HG03342 (cell line): ENCODE results near the gene ITPR3.
"Not testable (repeated sequence)": the region's sequence is repeated elsewhere in the genome, so short reads cannot be mapped to it uniquely, and the experiment has no call there.

Experiments
- ATAC-seq: cut with Tn5 transposase; IDR thresholded peaks from one replicate; pipeline ENCODE4 v1.9.1; 2021; ENCODE audit warnings: mild to moderate bottlenecking, moderate library complexity; ENCODE audit not compliant: unreplicated experiment

ITPR3 gene

DNA sequence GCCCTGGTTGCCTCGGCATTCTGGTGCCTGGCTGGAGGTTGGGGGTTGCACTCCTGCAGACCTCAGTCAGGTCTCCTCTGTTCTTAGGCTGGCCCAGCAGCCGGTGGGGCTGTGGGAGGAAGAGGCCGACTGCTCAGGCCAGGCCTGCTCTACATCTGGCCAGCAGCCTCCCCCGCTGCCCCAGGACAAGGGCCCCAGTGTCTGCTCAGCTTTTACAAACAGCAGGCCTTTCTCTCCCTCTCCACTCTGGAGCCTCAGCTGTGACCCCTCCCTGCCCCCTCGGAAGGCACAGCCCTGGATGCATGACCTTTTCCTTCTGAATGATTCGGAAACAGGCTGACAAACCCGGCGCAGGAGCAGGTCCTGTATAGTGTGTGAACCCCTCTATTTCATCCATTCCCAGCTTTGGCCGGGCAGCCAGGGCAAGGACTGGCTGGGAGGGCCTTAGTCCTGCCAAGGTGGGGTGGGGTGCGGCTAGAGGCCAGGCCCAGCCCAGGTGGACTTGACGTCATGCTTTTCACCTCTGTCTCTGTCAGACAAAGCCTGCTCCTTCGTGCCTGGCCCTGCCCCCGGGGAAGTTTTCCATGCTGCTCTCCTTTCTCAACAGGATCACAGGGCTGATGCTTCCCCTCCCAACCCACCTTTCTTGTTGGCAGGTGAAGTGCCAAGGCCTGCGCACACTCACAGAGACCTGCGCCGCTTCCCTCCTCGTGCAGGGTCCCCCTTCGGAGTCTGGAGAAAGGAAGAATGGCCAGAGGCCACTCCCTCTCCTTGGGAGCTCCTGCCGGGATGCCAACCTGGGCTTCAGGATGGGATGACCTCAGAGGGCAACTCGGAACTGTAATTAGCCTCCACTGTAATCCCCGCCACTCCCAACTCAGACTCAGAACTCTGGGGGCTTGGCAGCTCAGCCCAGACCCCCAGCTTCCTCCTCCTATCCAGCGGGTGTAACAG is 10.1 kb upstream of the ITPR3 start:
- no peak for ATAC-seq

DNA sequence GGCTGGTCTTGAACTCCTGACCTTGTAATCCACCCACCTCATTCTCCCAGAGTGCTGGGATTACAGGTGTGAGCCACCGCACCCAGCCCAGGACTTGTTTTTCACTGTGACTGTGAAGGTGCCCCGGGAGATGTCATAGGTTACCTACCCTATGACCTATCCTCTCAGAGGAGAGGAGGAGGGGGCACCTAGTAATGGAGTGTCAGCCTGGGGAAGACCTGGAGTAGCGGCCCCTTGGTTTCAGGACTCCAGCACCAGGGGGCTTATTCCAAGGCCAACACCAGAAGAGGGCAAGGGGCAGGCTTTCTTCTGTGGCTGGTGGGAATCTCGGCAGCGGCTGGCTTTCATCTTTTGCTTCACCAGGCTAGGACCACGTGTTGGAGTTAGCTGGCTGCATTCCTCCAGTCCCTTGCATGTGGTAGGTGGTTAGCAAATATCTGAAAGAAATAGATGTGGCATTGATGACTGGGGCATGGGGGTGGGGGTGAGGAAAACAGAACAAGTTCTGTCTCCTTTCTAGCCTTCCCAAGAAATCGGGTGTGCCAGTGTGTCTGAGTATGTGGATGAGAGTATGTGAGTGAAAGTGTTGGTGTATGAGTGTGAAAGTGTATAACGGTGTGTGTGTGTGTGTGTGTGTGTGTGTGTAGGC is 7.9 kb upstream of the ITPR3 start:
- ATAC-seq: no peak

DNA sequence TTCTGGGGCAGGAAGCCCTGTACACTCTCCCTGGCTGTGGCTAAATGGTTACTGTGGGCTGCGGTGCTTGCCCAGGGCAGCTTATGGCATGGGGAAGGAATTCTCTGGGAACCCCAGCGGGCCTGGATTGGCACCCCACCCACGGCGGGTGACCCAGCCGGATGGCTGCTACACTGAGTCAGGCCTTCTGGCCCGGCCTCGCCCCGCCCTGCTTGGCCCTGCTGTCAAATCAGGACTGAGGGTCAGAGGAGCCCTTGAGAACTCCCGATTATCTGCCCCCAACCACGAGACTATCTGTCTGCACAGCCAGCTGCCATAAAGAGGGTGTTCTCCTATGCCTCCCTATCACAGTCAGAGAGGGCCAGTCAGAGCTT is 7.3 kb upstream of the ITPR3 start:
- no peak for ATAC-seq

DNA sequence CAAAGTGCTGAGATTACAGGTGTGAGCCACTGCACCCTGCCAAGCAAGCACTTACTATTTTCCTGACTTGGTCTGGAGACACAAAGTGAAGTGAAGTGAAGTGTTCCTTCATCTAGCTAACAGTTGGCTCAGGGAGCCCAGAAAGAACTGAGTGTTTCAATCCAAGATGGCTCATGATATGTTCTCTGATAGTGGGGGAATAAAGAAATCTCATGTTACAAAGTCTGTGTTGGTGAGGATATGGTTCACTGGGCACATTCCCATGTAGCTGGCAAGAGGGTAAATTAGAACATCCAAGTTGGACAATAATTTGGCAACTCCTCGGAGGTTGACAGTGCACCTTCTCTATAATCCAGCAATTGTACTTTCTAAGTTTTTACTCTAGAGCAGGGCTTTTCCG is 5.0 kb upstream of the ITPR3 start:
- ATAC-seq: no peak

DNA sequence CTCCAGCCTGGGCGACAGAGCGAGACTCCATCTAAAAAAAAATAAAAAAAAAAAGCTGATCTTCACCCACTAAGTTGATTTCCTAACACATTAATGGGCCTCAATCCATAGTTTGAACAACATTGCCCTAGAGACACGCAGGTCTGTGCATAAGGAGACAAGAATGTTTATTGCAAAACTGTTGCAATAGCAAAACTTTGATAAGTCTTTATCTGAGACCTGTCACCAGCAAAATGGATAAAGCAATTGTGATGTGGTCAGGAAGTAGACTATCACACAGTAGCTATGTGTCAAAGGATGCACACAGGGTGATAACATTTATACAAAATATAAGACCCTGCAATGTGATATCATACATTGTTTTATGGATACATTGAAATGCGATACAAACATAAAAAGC is 4.2 kb upstream of the ITPR3 start:
- no peak for ATAC-seq

DNA sequence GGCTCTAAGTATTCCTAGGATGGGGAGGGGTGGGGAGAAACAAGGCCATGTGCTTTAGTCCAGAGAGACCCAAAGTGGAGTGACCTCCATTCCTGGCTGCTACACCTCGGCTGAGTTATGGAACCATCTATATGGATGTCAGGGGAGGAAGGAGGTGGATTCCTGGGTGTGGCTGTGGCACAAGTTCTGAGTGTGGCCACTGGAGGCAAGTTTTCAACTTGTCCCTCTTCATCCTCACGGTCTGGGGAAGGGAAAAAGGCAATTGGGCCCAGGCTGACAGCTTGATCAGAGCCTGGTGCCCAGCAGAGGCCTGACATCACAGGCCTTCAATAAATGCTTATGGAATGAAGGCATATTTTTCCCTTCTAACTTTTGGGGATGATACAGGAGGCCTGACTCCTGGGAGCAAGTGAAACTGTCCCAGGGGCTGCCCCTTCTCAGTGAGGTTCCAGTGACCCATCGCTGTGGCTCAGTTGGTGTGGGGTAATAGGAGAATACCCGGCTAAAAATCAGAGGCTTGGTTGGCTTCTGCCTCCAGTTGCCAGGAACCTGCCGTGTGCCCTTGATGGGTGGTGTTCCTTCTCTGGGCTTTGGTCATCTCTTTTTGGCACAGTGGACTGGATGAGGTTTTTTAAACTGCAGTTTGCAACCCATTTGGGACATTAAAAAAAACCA is 1.8 kb upstream of the ITPR3 start:
- no peak for ATAC-seq

DNA sequence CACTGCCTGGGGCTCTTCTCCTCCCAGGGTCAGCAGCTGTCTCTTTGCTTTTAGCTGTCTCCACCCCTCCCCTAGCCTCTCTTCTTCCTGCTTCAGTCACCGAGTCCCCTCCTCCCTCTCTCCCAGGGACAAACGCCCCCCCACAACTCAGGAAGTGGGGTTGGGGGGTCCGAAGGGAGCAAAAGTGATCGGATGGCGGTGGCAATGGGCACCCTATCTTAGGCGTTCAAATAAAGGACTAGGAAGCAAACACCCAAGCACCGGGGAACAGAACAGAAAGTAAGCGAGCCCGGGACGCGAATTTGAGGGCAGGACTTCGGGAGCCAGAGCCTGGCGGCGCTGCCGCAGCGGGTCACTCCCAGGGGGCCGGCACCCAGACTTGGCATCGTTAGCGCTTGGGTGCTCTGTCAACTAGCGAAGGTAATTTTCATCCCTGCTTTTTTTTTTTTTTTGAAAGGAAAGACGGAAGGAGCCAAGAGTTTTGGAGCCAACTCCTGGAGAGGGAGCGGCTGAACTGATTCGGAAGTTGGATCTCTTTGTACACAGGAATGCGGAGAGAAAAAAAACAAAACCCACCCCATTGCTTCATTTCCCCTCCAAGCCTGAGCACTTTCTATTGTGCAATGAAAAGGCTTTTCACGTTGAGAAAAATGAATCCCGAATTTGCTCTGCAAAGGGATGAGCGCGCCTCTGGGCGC is 815 bp upstream of the ITPR3 start:
- no peak for ATAC-seq

DNA sequence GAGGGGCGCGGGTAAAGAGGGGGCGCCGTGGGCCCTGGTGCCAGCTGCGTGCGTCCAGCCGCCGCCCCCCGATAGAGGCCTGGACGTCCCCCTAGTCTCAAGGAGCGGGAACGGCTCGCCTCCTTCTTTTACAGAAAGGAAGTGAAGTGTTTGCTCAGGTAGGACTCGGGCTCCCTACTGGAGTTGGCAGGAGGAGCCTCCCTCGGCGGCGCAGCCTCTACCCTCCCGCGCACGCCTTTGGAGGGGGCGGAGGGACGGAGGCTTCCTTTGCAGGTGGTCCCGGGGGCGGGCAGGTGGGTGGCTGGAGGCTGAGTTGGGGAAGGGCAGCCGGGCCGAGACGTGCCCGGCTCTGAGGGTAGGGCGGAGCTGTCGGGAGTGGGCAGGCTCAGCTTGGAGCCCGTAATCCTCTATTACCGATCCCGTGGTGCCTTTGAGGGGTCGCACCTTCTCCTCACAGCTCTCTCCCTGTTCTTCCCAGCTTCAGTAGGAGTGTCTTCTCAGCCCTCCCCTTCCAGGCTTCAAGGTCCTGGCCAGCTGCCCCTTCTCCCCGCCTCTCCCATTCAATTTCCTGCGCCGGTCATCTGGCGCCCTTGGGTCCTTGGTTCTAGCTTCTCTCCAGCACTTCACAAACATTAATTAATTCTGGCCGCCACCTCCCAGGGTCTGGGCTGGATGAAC is 728 bp downstream of the ITPR3 start:
- ATAC-seq: peak; percentile 28

DNA sequence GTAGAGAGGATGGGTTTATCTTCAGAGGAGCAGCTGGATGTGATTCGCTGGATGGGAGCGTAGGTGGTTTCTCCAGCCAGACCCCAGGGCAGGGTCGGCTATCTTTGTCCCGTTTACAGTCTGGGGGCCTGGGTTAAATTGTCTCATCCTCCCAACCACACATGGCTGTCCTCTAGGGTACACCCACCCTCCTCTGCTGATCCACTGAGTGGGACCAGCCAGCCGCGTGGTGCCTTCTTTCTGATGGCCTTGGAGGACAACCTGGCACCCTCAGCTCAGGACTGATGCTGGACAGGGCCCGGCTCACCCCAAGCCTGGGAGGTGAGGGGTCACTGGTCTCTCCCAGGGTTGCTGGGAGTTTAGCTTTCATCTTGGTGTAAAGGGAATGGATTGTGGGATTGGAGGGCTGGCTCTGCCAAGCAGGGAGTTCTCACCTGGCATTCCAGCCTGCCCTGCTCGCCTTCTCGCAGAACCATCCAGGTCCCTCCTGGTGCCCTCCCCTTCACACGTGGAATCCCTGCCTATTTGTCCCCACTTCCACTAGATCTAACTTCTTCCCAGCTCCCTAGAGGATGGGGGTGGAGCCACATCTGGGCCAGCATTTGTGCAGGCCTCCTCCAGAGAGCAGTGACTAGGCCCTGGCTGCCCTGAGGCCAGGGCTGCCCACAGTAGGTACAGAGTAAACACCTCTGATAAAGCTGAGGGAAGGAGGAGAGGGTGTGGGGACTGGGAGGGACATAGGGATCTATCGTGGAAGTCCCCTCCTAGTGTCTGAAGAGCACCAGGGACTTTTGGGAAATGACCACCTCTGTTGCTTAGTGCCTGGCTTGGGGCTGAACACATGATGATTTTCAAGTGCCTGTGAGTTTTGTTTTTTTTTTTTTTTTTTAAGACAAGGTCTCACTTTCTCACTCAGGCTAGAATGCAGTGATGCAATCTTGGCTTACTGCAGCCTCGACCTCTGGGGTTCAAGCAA is 1.6 kb downstream of the ITPR3 start:
- no peak for ATAC-seq

DNA sequence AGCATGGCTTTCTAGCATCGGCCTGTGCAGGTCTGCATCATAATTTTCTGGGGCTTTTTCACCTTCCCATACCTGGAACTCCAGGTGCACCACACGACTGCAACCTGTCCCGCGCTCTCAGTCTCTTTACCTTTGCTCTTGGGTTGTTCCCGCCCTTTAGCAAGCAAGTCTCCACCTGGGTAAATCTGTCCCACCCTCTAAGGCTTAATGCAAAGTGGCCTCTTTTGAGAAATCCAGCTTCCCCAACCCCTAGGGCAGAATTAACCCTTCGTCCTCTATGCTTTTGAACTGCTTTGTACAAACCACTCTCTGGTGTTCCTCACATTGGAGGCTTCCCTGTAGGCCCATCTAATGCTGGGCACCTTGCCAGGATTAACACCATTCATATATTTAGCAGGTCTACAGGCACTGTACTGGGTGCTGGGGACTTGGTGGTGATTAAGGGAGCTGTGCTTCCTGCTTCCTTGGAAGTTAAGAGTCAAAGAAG is 2.8 kb downstream of the ITPR3 start:
- no peak for ATAC-seq

DNA sequence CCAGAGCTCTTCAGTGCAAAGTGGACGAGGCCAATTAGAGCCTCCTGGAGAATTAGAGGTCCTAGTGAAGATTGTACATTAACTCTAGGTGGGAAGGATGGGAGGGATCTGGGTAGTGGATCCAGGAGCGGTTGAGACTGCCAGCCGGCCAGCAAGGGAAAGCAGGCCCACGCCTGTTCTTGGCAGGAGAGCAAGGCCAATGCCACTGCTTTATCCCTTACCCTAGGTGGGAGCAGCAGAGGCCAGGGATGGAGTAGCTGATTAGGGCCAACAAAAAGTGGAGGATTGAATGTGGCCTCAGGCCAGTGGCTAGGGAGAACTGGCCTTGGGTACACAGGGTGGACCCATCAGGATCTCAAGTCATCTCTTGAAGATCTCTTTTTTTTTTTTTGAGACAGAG is 3.7 kb downstream of the ITPR3 start:
- ATAC-seq: no peak

DNA sequence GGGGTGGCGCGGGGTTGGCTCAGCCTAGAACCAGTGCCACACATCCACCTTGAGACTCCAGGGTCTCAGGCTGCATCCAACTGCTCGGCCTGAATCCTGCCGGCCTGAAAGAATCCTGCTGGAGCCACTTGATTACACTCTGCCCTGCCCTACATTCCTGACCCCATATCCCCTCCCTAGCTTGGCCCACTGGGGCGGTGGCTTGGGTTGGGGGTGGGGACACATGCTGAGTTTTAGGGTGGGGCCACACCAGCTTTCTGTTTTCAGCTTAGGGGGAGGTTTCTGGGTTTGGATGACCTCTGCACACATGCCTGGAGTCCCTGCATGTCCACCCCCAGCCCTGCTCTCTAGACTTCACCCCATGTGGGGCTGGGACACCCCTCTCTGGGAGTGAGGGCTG is 6.8 kb downstream of the ITPR3 start:
- ATAC-seq: no peak

DNA sequence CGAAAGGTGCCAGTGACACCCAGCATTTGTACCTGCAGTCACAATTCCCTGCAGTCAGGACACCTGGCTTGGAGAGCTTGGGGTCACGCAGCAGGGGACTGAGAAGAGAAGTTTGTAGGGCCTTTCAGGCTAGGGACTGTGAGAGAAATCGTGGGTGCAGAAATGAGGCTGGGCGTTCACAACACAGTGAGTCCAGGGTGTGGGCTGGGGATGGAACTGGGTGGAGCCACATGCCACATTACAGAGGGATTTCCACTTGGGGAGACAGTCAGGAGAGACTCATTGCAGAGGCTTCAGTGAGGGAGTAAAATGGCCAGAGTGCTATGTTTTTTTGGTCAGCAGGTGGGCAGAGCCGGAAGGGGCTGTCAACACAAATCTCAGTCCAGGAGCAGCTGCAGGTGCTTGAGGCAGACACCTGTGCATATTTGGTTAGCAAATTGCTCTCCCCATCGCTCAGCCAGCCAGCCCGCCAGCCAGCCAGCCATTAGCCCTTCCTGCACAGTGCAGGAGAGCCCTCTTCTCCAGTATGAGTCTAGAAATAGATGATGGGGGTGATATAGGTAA is 7.4 kb downstream of the ITPR3 start:
- no peak for ATAC-seq

DNA sequence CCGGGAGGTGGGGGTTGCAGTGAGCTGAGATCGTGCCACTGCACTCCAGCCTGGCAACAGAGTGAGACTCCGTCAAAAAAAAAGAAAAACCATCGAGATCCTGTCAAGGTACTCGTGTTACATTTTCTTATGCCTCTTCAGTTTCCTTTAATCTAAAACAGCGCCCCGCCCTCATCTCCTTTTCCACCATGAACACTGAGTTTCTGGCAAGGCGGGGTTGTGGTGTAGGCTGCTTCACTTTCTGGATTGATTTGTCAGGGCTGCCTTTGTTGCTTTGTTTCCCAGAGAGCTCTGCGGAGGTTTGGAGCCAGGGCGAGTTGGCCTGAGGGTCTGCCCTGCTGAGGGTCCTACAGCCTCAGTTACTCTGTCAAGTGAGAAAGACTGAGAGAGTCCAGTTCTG is 8.9 kb downstream of the ITPR3 start:
- ATAC-seq: no peak

DNA sequence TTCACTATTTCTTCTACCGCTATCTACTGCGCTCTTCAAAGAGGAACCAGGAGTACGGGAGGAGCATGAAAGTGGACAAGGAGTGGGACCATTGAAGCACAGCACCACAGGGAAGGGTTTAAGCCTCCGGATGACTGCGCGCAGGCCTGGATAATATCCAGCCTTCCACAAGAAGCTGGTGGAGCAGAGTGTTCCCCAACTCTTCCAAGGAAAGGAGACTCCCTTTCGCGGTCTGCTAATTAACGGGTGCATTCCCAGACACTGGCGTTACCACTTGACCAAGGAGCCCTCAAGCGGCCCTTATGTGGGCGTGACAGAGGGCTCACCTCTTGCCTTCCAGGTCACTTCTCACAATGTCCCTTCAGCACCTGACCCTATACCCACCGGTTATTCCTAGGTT is 10.4 kb downstream of the ITPR3 start:
- not testable (repeated sequence) for ATAC-seq

DNA sequence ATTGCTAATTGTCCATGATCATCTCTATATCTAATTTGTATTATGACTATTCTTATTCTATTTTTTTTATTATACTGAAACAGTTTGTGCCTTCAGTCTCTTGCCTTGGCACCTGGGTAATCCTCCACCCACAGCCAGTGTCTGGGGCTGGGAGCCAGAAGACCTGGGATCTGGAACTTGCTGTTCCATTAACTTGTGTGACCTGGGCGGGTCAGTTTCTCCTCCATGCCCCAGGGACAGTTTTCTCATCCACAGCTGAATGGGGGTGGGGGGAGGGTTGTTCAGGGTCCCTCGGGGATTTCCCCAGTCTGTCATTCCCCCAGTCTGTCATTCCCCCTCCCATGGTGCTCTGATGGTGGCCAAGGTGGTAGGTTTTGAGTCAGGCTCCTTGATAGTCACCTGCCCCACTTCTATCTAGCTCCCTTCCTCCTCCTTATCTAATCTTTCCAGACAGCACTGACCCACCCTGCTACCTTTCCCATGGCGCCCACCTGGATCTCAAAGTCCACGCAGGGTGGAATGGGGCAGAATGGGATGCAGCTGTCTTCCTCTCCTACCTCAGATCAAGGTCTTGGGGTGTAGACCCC is 10.9 kb downstream of the ITPR3 start:
- no peak for ATAC-seq

DNA sequence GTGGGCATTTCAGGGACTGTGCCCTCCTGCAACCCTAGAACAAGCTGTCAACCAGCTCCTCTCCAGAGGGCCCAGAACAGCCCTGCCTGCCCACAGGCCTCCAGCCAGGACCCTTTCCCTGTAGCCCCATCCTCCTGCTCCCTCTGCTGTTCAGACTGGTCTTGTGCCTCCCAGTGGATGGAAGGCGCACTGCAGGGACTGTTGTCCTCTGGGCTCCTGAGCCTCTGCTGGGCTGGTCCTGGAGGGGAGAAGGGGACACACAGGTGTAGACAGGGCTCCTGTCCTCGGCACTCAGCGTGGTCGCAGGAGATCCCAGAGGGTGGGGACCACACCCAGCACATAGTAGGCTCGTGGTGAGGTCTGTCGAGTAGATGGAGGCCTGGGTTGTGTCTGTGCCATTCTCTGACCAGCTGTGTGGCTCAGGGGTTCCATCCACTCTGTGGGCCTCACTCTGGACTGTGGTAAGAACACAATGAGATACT is 11.5 kb downstream of the ITPR3 start:
- ATAC-seq: no peak

DNA sequence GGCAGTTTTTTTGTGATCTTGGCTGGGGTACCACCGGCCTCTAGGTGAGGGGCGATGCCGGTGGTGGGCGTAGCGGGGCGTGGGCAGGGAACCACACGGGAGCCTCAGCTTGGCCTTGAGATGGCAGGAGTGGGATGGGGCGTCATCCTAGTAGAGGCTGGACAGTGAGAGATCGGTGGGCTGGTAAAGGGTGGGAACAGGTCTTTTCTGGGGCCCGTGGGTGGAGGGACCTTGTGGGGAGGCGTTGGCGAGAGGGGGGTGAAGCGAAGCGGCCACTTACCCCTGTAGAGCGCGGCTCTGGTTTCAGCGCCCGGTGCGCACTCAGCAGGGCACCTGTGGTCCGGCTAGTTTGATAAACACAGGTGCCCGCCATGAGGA is 12.0 kb downstream of the ITPR3 start:
- no peak for ATAC-seq
